Lower leg skin (tissue), 3 donors: Measurements from ENCODE around the gene SSTR3.

Experiments used
- CTCF ChIP-seq, 3 donors: fragments of 450-650 bp; IDR thresholded peaks; one replicate each; pipeline ENCODE4 v1.5.1; 2016; ENCODE audit warnings: antibody characterized with exemption in 3 of 3, mild to moderate bottlenecking in 3 of 3, moderate library complexity in 2 of 3
- POLR2A ChIP-seq, 2 donors: fragments of 450-650 bp; IDR thresholded peaks; one replicate each; pipeline ENCODE4 v1.6.1; 2016 to 2017; ENCODE audit warnings: antibody characterized with exemption in 2 of 2, mild to moderate bottlenecking in 1 of 2, moderate library complexity in 1 of 2

- TF ChIP-seq CTCF (IDR thresholded peaks at IDR 0.05) (no peak), POLR2A (IDR thresholded peaks at IDR 0.05) (no peak)
These were observed 34.5 kb downstream of the SSTR3 start for GRCh38 chr22:37177755-37178154.
